Measurements from ENCODE around the gene MYRIP. TPM values are rescaled to one million over a fixed set of nuclear protein-coding genes. Genes with fewer than 3 reads are reported as not detected.

The MYRIP gene
- total RNA-seq, 3 donors from 2014 or later (not counting 1 experiment from before 2014, with no cell fraction given) = not detected

- H3K27ac Mint-ChIP-seq = no peak overlapping the region
- no peaks in the 10 kb centered on the region for H3K27me3 ChIP-seq (ENCODE audit: control insufficient read depth, insufficient read depth, low read length)
- ATAC-seq (no peak), DNase-seq (no peak)
- H3K36me3 Mint-ChIP-seq = no peaks in the 10 kb centered on the region
- intact Hi-C loops (cut with micrococcal nuclease) = no loop called here
- no peaks in the 10 kb centered on the region for H3K9me3 ChIP-seq (ENCODE audit: control insufficient read depth, insufficient read depth, low read length)
- no peak overlapping the region for H3K27ac ChIP-seq (ENCODE audit: low read length)
- H3K4me1 ChIP-seq (ENCODE audit: control insufficient read depth, insufficient read depth, low read length) = no peaks in the 10 kb centered on the region
- TF ChIP-seq CTCF (IDR thresholded peaks at IDR 0.05) = no peak
- H3K4me3 Mint-ChIP-seq = no peak overlapping the region
- H3K4me3 ChIP-seq (ENCODE audit: low read length) = no peak overlapping the region
- WGBS (ENCODE audit: insufficient coverage) = 74% methylated on average over 2 of the region's 2 CpGs
- no peaks in the 10 kb centered on the region for H3K4me1 Mint-ChIP-seq
- H3K36me3 ChIP-seq (ENCODE audit: control insufficient read depth, insufficient read depth, low read length) = no peaks in the 10 kb centered on the region
- H3K27me3 Mint-ChIP-seq (ENCODE audit: low read depth in 2 of 2) = no peaks in the 10 kb centered on the region
- H3K9me3 Mint-ChIP-seq = no peaks in the 10 kb centered on the region
Measured at GRCh38 chr3:39915027-39915426, 105.6 kb downstream of the MYRIP start.

- Mint-ChIP-seq H3K9me3 (no peaks in the 10 kb centered on the region), H3K4me3 (no peak overlapping the region), H3K4me1 (no peaks in the 10 kb centered on the region), H3K36me3 (no peaks in the 10 kb centered on the region), H3K27me3 (ENCODE audit: low read depth in 2 of 2) (no peaks in the 10 kb centered on the region), H3K27ac (no peak overlapping the region)
- intact Hi-C loops (cut with micrococcal nuclease) = no loop called here
- no peaks in the 10 kb centered on the region for H3K27me3 ChIP-seq (ENCODE audit: control insufficient read depth, insufficient read depth, low read length)
- no peak overlapping the region for H3K4me3 ChIP-seq (ENCODE audit: low read length)
- no peak for TF ChIP-seq CTCF (IDR thresholded peaks at IDR 0.05)
- ATAC-seq = no peak
- no peaks in the 10 kb centered on the region for H3K9me3 ChIP-seq (ENCODE audit: control insufficient read depth, insufficient read depth, low read length)
- H3K36me3 ChIP-seq (ENCODE audit: control insufficient read depth, insufficient read depth, low read length) = no peaks in the 10 kb centered on the region
- H3K27ac ChIP-seq (ENCODE audit: low read length) = no peak overlapping the region
- no peak for DNase-seq
- 100% methylated on average over 1 of the region's 1 CpG for WGBS (ENCODE audit: insufficient coverage)
- H3K4me1 ChIP-seq (ENCODE audit: control insufficient read depth, insufficient read depth, low read length) = no peaks in the 10 kb centered on the region
Measured at GRCh38 chr3:39917065-39917773, 107.8 kb downstream of the MYRIP start.

GRCh38 chr3:39919281-39919680, 109.9 kb downstream of the MYRIP start:
- 96% methylated on average over 2 of the region's 2 CpGs for WGBS (ENCODE audit: insufficient coverage)
- no peak for TF ChIP-seq CTCF (IDR thresholded peaks at IDR 0.05)
- H3K9me3 Mint-ChIP-seq = peaks cover 0 to 3% of the 10 kb centered on the region in 2 donors
- no peak overlapping the region for H3K4me3 Mint-ChIP-seq
- H3K27me3 Mint-ChIP-seq (ENCODE audit: low read depth in 2 of 2) = no peaks in the 10 kb centered on the region
- Histone ChIP-seq H3K27me3 (ENCODE audit: control insufficient read depth, insufficient read depth, low read length) (no peaks in the 10 kb centered on the region), H3K36me3 (ENCODE audit: control insufficient read depth, insufficient read depth, low read length) (no peaks in the 10 kb centered on the region), H3K4me3 (ENCODE audit: low read length) (no peak overlapping the region), H3K9me3 (ENCODE audit: control insufficient read depth, insufficient read depth, low read length) (no peaks in the 10 kb centered on the region), H3K27ac (ENCODE audit: low read length) (no peak overlapping the region), H3K4me1 (ENCODE audit: control insufficient read depth, insufficient read depth, low read length) (no peaks in the 10 kb centered on the region)
- no peaks in the 10 kb centered on the region for H3K4me1 Mint-ChIP-seq
- DNase-seq (no peak), ATAC-seq (no peak)
- no peaks in the 10 kb centered on the region for H3K36me3 Mint-ChIP-seq
- intact Hi-C loops (cut with micrococcal nuclease) = no loop called here
- H3K27ac Mint-ChIP-seq = no peak overlapping the region

DNA sequence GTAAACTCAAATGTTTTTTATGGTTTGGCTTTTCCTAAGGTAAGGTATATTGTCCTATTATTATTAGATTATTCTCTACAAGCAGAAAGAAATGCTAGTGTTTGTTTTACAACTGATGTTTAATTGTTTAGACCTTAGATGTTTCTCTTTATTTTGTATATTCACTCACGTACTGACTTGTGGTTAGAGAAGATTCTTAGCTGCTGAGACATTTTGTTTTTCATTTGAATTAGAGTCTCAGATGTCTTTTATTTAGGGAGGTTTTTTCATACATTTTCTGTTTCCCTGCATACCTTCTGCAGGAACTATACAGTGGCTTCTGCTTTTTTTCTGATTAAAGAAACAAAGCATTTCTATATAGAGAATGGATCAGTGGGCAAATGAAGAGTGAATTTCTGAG, 110.9 kb downstream of the MYRIP start:
- no peak for TF ChIP-seq CTCF (IDR thresholded peaks at IDR 0.05)
- no peak overlapping the region for H3K4me3 Mint-ChIP-seq
- no peaks in the 10 kb centered on the region for H3K36me3 Mint-ChIP-seq
- no peaks in the 10 kb centered on the region for H3K27me3 ChIP-seq (ENCODE audit: control insufficient read depth, insufficient read depth, low read length)
- DNase-seq (no peak), ATAC-seq (no peak)
- H3K36me3 ChIP-seq (ENCODE audit: control insufficient read depth, insufficient read depth, low read length) = no peaks in the 10 kb centered on the region
- H3K9me3 ChIP-seq (ENCODE audit: control insufficient read depth, insufficient read depth, low read length) = no peaks in the 10 kb centered on the region
- no peak overlapping the region for H3K4me3 ChIP-seq (ENCODE audit: low read length)
- H3K27me3 Mint-ChIP-seq (ENCODE audit: low read depth in 2 of 2) = no peaks in the 10 kb centered on the region
- H3K9me3 Mint-ChIP-seq = peaks cover 4 to 7% of the 10 kb centered on the region in 2 donors
- no peaks in the 10 kb centered on the region for H3K4me1 ChIP-seq (ENCODE audit: control insufficient read depth, insufficient read depth, low read length)
- H3K27ac ChIP-seq (ENCODE audit: low read length) = no peak overlapping the region
- WGBS (ENCODE audit: insufficient coverage) = no CpG with 5 or more reads among the region's 1 CpG
- intact Hi-C loops (cut with micrococcal nuclease) = no loop called here
- no peaks in the 10 kb centered on the region for H3K4me1 Mint-ChIP-seq
- no peak overlapping the region for H3K27ac Mint-ChIP-seq
